ENCODE measurements around the gene MDH2.
"Not testable (repeated sequence)": the region's sequence is repeated elsewhere in the genome, so short reads cannot be mapped to it uniquely, and the experiment has no call there.

MDH2 gene

DNA sequence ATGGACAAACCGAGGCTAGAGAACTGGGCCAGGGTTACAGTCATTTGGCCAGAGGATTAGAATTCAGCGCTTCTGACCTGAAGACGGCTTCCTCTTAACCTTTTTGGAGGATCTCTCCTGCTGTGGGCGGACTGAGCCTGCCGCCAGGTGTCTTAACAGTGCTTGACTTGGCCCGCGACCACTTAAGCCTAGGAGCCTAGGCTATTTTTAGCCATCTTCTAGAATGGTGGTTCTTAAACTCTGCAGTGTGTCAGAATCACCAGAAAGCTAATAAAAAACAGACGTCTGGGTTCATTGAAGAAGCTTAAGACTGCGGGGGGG, 722 bp downstream of the MDH2 start:
- peak; percentile 29 to 38 for DNase-seq

DNA sequence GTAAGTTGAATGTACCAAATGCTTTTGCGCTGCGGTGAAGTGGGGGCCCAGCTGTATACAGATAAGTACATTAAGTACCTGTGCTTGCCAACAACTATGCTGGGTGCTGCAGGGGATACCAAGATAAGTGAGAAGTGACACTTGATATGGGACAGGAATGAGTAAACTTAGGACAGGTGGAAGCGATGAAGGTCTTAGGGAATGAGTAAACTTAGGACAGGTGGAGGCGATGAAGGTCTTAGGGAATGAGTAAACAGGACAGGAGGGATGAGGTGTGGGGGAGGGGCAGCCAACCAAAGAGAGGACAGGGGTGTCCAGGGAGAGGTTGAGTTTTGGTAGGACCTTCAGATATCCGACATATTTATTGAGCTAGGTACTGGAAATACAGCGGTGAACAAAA, 1.4 kb downstream of the MDH2 start:
- no peak for DNase-seq

DNA sequence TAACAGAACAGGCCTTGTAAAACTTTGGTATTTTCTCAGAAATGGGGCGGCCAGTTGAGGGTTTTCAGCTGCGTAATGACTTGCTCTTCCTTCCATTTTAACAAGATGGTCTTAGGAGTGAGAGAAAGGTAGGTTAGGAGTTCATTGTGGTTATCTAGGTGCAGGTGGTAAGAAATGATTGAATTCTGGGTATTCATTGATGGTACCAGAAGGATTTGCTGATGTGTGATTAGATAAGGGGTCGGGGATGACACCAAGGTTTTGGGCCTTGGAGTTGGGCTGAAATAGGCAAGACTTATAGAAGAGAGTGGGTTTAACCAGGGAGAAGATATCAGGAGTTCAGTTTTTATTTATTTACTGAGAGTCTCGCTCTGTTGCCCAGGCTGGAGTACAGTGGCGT, 2.6 kb downstream of the MDH2 start:
- no peak for DNase-seq

DNA sequence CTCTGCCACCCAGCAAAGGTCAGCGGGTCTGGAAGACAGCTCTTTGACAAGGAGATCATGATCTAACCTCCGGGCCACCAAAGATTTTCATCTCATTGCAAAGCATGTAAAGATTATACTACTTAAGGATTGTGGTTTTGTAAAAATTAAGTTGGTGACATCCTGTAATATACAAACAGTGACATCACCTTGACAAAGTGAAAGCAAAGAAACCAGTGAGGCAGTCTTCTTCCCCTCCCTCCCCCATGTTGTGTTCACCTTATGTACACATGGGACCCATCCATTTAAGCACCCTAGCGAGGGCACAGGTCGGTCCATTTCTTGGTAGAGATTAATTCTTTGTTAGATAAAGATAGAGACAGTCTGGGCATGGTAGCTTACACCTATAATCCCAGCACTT, 3.9 kb downstream of the MDH2 start:
- DNase-seq, result no peak

DNA sequence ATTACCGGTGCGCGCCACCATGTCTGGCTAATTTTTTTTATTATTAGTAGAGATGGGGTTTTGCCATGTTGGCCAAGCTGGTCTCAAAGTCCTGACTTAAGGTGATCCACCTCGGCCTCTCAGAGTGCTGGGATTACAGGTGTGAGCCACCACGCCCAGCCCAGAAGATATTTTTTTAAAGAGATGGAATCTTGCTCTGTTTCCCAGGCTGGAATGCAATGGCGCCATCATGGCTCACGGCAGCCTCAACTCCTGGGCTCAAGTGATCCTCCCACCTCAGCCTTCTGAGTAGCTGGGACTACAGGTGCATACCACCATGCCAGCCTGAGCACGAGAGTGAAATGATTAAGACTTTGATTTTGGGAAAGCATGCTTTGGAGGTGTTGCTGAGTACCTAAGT, 4.8 kb downstream of the MDH2 start:
- not testable (repeated sequence) for DNase-seq

DNA sequence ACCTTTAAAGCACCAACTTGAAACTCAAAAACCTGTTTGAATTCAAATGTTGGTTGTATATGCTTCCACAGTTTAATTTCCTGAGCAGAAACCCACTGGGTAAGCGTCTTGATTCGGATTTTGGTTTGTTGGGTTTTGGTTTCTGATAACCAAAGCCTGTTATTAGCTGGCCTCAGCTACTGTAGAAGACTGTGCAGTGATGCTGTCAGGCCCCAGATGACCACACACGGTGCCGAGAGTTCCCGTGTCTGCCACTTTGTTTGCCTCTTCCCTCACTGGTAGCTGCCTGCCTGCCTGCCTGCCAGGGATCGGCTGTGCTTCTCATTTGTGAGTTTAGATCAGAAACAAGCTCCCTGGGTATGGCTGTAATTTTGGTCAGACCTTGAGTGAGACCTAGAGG, 5.6 kb downstream of the MDH2 start:
- no peak for DNase-seq

DNA sequence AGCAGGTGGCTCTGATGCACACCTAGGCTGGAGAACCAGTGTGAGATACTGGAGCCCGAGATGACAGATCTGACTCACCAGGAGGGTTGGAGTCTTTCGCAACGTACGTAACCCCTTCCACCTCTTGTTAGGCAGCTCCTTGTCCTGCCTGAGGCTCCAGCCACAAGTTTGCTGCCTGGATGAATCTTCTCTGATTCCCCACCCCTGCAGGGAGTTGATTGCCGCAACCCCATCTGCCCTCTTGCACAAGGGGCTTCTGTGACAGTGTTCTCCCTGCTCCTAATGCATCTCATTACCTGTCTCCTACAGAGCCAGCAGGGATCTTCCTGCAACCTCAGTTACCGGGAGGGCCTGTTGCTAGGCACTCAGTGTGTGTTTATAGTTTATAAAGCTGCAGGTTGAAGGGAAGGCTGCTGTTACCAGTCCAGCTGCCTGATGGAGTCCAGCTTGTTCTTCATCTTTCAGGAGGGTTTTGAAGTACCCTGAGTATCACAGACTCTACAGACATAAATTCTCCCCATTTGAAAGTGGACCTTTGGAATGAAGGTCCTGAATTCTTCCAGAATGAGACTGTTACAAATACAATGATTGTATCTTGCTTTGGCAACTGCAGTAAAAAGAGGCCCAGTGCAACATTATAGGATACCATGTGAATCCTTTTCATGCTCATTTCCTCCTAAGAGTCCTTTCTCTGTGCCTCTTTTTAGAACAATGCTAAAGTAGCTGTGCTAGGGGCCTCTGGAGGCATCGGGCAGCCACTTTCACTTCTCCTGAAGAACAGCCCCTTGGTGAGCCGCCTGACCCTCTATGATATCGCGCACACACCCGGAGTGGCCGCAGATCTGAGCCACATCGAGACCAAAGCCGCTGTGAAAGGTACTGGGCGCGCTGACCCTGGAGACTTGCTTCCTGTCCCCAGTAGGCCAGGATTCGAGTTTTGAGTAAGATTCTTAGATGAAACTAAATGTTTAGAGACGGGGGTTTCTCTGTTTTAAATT, 6.5 kb downstream of the MDH2 start:
- no peak for DNase-seq

DNA sequence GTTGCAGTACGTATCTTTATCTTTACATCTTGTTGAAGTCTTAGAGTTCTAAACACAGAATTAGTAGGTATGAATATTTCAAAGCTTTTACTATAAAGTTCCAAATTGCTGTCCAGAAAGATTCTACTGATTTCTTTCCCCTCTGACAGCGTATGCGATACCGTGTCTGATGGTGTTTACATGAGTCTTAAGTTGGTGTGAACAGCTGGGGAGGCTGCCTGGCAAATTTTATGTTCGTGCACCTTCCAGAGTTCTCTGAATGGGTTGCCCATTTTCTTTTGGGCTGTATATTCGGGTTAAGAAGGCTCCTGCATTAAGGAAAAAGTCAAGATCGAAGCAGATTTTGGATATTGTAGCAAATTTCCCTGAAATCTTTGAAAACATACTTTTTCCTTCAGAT, 8.3 kb downstream of the MDH2 start:
- DNase-seq, result no peak

DNA sequence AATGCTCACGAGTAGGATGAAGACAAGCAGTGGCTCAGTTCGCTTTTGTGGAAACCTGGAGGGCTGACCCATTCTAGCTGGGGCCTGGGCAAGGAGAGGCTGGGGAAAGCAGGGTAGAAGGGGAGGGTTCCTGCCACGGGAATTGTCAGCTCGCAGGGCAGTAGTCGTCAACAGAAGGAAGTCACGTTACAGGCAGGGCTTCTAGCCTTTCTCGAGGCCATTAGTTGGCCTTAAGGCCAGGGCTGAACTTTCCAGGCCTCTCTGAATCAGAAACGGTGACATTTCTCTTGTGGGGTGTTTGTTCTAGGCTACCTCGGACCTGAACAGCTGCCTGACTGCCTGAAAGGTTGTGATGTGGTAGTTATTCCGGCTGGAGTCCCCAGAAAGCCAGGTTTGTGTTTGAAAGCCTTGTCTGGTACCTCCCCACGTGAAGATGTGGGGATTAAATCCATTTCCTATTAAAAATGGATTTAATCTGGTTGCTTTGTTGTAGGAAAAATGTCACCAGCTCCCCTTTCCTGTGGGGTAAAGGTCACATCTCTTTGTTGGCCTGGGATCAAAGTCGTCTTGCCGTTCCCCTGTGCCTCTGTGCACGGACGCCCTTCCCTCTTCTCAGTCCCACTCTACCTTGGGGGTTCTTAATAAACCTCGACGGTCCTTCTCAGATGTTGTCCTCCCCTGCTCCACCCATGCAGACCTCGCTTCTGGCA, 9.4 kb downstream of the MDH2 start:
- DNase-seq, result no peak

DNA sequence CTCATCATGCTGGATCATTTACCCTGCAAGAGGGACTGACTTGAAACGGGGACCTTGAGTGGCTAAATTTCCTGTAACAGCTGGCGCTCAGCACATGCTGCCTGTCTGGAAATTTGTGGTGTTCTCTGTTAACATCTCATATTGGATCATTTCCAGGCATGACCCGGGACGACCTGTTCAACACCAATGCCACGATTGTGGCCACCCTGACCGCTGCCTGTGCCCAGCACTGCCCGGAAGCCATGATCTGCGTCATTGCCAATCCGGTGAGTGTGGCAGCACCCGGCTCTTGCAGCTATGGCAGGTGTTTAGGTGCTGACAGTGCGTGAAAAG, 9.9 kb downstream of the MDH2 start:
- DNase-seq, result no peak

DNA sequence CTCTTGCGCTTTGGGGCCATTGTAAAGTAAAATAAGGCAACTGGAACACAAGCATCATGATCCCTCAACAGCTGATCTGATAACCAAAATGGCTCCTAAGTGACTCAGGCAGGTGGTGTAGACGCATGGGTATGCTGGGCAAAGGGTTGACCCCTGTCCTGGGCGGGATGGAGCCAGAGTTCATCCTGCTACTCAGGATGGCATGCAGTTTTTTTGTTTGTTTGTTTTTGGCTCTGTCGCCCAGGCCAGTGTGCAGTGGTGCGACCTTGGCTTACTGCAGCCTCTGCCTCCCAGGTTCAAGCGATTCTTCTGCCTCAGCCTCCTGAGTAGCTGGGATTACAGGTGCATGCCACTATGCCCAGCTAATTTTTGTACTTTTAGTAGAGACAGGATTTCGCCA, 10.8 kb downstream of the MDH2 start:
- not testable (repeated sequence) for DNase-seq

DNA sequence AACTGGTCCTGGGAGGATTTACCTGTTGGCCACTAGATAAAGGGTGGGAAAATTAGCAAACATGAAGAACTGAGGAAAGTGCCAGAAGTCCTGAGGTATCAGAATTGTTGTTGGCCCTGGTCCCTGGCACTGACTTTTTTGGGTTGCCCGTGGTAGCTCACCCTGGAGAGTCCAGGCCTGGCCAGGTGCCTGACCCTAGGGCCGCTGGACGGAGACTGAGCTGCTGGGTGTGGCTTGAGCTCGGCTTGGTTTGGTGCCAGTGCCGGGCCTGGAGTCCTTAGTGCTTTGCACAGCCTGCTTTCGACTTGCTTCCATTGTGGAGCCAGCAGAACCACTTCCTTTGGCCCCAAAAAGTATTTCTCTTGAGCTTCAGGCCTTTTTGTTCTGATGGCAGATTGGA, 12.9 kb downstream of the MDH2 start:
- DNase-seq, result no peak

DNA sequence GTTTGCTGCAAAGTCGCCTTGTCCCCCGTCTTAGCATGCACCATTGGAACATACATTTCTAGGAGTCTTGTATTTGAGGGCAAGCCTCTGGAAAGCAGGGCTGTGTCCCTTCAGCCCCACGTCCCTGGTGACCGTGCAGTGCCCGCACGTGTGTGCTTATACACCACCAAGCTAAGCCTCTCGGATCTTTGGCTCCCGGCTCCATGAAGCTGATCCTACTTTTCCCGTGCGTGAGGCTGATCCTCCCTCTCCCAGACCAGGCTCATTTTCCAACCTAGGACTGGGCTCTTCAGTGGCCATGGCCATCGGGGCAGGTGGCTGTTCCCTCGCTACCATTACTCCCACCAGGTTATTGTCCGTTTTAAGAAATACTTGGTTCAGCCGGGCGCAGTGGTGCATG, 14.3 kb downstream of the MDH2 start:
- DNase-seq, result no peak

DNA sequence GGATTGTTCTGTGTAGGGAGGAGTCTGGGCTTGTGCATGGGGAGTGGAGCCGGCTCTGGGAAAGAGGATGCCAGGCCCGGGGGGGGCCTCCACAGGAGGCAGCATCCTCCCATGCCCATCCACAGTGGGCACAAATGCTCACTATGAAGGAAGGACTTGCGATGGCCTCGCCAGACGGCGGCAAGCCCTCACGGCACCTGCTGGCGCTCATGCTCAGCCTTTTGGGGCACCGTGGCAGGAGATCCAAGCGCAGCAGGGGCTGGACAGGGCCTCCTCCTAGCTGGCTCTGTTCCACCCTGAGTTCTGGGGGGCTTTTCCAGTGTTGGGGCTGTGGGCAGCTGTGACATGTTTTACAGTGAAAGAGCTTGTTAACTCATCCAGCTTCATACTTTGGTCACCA, 15.2 kb downstream of the MDH2 start:
- no peak for DNase-seq

DNA sequence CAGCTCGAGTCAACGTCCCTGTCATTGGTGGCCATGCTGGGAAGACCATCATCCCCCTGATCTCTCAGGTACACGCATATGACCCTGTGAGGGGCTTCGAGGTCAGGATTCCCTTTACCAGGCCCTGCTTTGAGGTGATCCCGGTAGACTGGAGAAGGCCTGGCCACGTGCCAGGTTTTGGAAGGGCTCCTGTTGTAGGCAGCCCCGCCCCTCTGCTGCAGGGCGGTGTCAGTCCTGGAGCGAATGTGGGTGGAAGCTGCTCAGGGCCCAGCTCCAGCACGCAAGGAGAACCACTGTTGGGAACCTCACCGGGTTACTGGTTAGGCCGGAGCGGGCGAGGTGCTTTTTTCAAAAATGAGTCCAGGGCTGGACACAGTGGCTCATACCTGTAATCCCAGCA, 15.6 kb downstream of the MDH2 start:
- DNase-seq, result no peak

DNA sequence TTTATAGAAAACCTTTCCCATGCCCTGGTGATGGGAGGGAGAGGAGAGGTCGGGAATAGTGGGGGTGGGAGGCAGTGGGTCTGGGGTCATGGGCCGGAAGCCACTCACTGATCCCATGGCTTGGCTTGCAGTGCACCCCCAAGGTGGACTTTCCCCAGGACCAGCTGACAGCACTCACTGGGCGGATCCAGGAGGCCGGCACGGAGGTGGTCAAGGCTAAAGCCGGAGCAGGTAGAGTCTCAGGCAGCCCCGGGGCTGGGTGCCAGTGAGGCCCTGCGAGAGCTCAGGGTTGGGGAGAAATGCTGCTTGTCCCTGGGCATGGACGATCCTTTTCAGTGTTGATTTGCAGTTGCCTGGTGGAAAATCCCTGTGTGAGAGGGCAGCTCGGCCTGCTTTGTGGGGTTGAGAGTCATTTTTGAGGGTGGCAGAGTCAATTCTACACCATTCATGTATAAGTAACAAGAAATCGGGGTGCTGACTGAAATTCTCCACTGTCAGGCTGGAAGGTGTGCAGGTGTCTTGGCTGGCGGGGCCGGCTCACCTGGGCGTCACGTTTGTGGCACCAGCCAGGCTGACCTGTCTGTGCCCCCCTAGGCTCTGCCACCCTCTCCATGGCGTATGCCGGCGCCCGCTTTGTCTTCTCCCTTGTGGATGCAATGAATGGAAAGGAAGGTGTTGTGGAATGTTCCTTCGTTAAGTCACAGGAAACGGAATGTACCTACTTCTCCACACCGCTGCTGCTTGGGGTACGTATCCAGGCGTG, 16.5 kb downstream of the MDH2 start:
- DNase-seq, result no peak

DNA sequence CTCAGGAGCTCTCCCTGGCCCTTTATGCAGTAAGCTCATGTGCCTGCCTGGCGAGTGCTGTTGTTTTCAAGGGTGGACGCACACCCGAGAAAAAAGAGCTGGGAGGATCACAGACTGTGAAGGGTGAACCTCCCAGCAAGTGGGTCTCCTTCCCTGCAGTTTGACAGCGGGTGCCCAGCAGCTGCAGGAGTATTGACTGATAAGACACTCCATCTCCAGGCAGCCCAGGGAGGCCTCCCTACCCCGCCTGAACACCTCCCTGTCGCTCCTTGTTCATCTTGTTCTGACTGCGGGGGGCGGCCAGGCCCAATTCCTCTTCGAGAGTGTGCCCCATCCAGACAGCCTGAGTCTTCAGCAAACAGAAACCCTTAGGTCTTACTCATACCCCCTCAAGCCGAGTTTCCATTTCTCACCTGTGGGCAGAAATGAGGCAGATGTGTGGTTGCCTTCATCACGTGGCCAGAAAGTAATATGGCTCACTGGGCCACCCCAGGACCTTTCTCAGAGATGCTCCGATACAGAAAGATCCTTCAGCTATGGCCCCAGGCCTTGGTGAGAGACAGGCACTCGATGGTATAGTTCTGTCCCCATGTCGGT, 17.2 kb downstream of the MDH2 start:
- no peak for DNase-seq

DNA sequence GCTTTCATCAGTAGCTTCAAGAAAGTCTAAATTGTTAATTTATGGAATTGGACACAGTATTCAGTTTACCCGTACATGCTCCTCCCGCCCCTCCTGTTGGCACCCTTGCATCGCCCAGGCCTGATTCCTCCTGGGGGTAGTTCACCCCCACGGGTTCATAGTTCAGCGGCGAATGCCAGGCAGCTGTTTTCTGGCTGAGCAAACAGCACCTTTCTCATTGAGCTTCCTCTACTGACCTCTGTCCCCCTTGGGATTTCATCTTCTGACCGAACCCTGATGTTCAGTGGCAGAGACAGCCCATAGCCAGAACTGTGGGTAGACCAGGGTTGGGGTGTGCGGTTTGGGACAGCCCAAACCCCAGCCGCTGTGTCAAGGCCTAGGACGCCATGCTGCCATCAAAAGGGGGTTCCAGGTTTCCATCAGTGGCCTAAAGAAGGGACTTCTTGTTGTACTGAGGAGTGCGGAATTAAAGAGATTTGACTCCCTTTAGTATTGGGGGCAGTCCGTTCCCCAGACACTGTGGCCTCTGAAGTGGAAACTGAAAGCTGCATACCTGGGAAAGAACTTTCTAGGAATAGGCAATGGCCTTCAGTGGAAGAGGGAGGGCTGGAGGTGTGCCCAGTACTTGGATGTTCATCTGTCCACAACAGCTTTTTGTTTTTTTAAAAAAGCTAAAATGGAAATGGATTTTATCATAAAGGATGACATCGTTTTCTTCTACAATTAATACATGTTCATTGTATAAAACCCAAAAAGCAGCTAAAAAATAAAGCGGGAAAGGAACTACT, 19.0 kb downstream of the MDH2 start:
- DNase-seq, result no peak

DNA sequence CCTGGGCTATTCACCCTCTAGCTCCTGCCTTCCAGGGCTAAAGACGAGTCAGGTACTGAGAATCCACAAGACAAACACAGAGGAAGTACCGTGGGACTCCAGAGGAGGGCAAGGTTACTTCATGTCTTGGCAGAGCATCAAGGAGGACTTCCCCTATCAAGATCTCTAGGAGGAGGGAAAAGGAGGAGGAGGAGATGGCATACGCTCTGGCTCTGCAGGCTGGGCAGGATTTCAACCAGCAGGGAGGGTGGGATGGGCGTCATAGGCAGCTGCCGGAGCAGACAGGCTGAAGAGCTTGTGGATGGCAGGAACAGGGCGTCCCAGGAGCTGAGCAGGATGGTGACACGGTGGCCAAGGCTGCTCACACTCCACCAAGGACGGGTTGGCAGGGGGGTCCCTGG, 21.3 kb downstream of the MDH2 start:
- no peak for DNase-seq

DNA sequence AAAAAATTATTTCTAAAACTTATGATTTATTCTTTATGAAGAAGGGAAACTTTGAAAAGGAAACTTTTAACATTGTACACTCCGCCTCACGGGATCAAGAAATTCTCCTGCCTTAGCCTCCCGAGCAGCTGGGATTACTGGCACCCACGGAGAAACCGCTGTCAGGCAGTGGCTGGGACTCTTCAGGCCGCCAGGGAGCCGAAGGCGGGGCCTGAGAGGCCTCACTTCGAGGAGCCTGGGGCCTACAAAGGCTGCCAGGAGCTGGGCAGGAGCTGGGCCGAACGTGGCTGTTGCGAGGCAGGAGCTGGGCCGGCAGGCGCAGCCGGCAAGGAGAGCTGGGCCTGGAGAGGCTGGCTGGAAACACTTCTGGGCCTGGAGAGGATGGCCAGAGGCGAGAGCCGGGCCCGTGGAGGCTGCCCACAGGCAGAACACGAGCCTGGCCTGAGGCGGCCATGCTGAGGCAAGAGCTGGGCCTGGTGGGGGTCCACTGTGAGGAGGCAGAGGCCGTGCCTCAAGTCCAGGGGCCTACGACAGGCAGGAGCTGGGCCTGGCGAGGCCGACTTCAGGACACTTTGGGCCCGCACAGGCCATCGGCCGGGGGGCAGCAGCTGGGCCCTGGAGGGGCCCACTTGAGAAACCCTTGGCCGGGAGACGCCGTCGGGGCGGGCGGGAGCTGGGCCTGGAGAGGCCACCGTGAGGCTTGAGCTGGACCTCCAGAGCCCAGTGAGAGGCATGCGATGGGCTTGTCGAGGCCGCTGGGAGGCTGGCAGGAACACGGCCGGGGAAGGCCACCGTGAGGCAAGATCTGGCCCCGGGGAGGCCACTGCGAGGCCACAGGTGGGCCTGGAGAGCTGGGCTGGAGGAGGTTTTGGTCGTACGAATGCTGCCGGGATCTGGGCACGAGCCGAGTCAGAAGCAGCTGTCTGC, 23.7 kb downstream of the MDH2 start:
- DNase-seq, result no peak

Data from stimulated activated CD4-positive, alpha-beta T cell treated with anti-CD3 and anti-CD28 coated beads, Interleukin-2, amount 100 ng/mL, for 24 hours (primary cell).